PC-3 (cell line): Measurements from ENCODE around the gene FRMPD3.

Experiments used
- EZH2 ChIP-seq: fragments of 300-600 bp; sonication (generic); IDR thresholded peaks from one replicate; pipeline ENCODE4 v1.6.1; 2017; ENCODE audit warnings: antibody characterized with exemption, mild to moderate bottlenecking, low read length; ENCODE audit not compliant: unreplicated experiment
- EZH2phosphoT487 ChIP-seq: fragments of 300-600 bp; sonication (generic); IDR thresholded peaks from 2 replicates; pipeline ENCODE4 v1.6.1; 2018; ENCODE audit warnings: mild to moderate bottlenecking, antibody characterized with exemption, low read length, borderline replicate concordance
- TF ChIP-seq, protein P1 (sequence below): fragments of 300-600 bp; sonication (generic); conservative IDR thresholded peaks from 2 replicates; pipeline ENCODE4 v1.5.1; 2017; ENCODE audit warnings: antibody characterized with exemption, low read depth, mild to moderate bottlenecking, low read length

DNA sequence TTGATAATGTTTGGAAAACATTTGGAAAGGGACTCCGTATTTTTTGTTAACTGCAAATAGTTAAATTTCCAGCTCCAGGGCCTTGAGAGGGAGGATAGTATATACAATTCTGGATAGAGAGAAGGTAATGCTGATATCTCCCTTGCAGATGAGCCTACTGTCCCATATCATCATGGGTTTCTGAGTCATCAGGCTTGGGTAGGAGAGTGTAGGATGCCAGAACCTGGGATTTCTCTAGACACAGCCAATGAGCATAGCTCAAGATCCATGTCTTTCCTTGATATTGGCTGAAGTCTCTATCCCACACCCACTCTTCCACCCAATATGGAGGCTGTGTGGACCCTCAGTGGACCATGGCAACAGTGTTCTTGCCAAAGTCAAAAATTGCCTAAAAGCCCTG lies 7.8 kb downstream of the FRMPD3 start:
- TF ChIP-seq EZH2 (no peak), EZH2phosphoT487 (no peak)
- TF ChIP-seq, protein P1, sequence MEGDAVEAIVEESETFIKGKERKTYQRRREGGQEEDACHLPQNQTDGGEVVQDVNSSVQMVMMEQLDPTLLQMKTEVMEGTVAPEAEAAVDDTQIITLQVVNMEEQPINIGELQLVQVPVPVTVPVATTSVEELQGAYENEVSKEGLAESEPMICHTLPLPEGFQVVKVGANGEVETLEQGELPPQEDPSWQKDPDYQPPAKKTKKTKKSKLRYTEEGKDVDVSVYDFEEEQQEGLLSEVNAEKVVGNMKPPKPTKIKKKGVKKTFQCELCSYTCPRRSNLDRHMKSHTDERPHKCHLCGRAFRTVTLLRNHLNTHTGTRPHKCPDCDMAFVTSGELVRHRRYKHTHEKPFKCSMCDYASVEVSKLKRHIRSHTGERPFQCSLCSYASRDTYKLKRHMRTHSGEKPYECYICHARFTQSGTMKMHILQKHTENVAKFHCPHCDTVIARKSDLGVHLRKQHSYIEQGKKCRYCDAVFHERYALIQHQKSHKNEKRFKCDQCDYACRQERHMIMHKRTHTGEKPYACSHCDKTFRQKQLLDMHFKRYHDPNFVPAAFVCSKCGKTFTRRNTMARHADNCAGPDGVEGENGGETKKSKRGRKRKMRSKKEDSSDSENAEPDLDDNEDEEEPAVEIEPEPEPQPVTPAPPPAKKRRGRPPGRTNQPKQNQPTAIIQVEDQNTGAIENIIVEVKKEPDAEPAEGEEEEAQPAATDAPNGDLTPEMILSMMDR: no peak
